Umbilical cord (tissue), 2 donors: ENCODE measurements around the gene SETX. TPM values are rescaled to one million over a fixed set of nuclear protein-coding genes. Genes with fewer than 3 reads are reported as not detected.
A peak's percentile ranks its signal among the peaks of the same experiment; 100 is the strongest.

Experiments used
- DNase-seq: peaks from one replicate; pipeline ENCODE4 v3.0.0-alpha.2; 2015; ENCODE audit warnings: low spot score
- total RNA-seq: library from RNA; depleted of rRNA; stranded (reverse); fragments of >200 nt; gene quantifications from one replicate; pipeline ENCODE4 v1.2.3, GENCODE V29; 2014; ENCODE audit warnings: low replicate concordance; ENCODE audit not compliant: insufficient read depth

The SETX gene
- total RNA-seq, 1 donor from 2014 or later = 43.1 TPM

DNA sequence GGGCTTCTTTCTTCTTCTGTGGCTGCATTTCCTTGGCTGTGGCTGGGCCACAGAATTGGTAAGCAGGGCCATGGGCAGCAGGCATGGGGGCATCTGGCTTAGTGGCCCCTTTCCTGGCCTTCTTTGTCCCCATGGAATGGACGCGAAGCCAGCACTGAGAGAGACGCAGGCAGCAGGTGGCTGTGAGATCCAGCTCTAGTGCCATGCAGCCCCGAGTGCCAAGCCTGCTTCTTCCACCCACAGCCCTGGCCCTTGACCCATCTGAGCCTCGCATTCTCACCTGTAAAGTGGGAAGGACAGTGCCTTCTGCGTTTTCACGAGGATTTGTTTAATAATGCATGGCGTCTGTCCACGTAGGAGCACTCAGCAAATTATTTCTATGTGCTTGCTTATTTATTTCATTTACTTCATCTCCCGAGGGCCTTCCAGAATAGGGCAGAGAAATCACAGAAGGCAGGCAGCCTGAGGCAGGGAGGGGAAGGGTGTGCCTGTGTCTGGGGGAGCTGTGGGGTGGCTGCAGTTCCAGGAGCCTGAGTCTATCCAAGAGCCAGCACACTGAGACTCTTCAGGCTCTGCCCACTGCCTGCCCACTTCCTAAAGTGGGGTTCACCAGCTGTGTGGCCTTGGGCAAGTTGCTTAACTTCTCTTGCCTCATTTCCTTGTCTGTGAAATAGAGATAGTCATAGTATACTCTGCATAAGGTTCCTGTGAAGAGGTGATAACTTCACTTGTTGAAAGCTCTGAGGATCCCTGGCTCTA lies 137.7 kb downstream of the SETX start:
- no peak for DNase-seq

DNA sequence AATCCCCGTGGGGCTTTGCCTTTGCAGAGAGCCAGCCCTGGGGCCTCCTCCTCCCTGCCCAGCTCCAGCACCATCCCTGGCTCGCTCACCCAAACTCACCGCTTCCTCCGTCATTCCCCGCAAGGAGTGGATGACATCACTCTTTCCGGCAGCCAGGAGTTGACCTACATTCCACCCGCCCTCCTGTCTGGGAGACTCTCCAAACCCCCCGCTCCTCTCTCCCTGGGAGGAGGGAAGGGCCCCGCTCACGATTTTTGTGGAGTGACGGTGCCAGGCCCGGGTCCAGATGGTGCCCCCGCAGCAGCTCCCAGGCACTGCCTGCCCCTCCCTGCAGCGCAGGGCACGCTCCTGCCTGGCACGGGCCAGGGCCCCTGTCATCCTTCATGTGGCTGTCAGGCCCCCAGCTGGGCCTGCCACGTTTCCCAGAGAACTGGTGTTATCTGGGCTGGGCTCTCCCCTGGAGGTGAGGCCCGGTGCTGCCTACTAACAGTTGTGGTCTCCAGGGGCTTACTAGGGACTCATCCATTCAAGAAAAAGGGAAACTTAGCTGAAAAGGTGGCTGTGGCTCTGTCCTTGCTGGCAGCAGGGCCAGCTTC lies 140.7 kb downstream of the SETX start:
- peak; percentile 85 for DNase-seq

DNA sequence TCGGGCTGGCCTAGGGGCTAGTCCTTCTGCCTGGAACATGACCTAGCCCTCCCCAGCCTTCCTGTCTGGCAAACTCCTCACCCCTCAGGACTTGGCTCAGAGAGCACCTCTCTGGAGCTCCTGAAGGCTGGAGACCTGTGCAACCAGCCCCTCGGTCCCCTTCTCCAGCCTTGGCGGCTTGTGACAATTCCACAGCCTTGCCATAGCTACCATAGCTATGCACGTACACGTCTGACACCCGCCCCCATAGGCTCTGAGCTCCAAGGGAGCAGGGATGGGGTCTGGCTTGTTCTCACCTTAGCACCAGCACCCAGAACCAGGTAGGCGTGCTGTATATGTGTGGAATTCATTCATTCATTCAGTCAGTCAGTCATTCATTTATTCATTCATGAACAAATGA lies 143.2 kb downstream of the SETX start:
- DNase-seq = no peak

Other genes starting within 250 kb of the SETX start
- 3.9 TPM for gene NTNG2, start 192.9 kb downstream of the SETX start, total RNA-seq
- 25.3 TPM for gene TTF1, start 51.9 kb upstream of the SETX start, total RNA-seq
- not detected for gene CFAP77, start 55.2 kb upstream of the SETX start, total RNA-seq
- gene BARHL1, start 227.6 kb upstream of the SETX start, total RNA-seq = not detected